GM12873 (cell line): ENCODE results near the gene OR10T2.

Source experiments
- CTCF ChIP-seq: IDR thresholded peaks from 2 replicates; pipeline ENCODE4 v1.5.1; 2012; ENCODE audit warnings: low read depth, mild to moderate bottlenecking, moderate library complexity, low read length, control low read depth; ENCODE audit not compliant: insufficient read depth; ENCODE audit errors: missing control alignments

Gene OR10T2

GRCh38 chr1:158374860-158375259 lies 24.4 kb downstream of the OR10T2 start:
- no peak for TF ChIP-seq CTCF

- TF ChIP-seq CTCF: no peak
Measured at GRCh38 chr1:158371188-158371953, 27.9 kb downstream of the OR10T2 start.

GRCh38 chr1:158366783-158367182 lies 32.5 kb downstream of the OR10T2 start:
- TF ChIP-seq CTCF: no peak

- no peak for TF ChIP-seq CTCF
Measured at GRCh38 chr1:158362941-158363340, 36.3 kb downstream of the OR10T2 start.

GRCh38 chr1:158362482-158362881 lies 36.8 kb downstream of the OR10T2 start:
- TF ChIP-seq CTCF: no peak

- TF ChIP-seq CTCF: no peak
Measured at GRCh38 chr1:158357441-158357840, 41.8 kb downstream of the OR10T2 start.

- no peak for TF ChIP-seq CTCF
Measured at GRCh38 chr1:158356616-158357015, 42.6 kb downstream of the OR10T2 start.
